Neural cell (in vitro differentiated cells): ENCODE measurements around the gene RAB11FIP3.

Experiments
- CTCF ChIP-seq: fragments of 450-650 bp; IDR thresholded peaks from 2 replicates; pipeline ENCODE4 v1.5.1; 2014; ENCODE audit warnings: antibody characterized with exemption, mild to moderate bottlenecking, moderate library complexity; ENCODE audit not compliant: poor library complexity, severe bottlenecking
- EP300 ChIP-seq: fragments of 450-650 bp; conservative IDR thresholded peaks from 2 replicates; pipeline ENCODE4 v1.6.1; 2014; ENCODE audit warnings: antibody characterized with exemption, mild to moderate bottlenecking, moderate library complexity; ENCODE audit not compliant: poor library complexity, severe bottlenecking
- EZH2 ChIP-seq: fragments of 200-600, 300-800 bp; shearing (Covaris generic), sonication (generic); IDR thresholded peaks from 2 replicates; pipeline ENCODE4 v1.6.1; 2014; ENCODE audit warnings: antibody characterized with exemption, low read length, borderline replicate concordance, mild to moderate bottlenecking; ENCODE audit not compliant: insufficient read depth, poor library complexity, severe bottlenecking
- MXI1 ChIP-seq: fragments of 450-650 bp; conservative IDR thresholded peaks from 2 replicates; pipeline ENCODE4 v1.6.1; 2014; ENCODE audit warnings: antibody characterized with exemption, mild to moderate bottlenecking; ENCODE audit not compliant: poor library complexity, severe bottlenecking
- POLR2AphosphoS5 ChIP-seq: IDR thresholded peaks from 2 replicates; pipeline ENCODE4 v1.6.1; 2012
- TAF1 ChIP-seq: IDR thresholded peaks from 2 replicates; pipeline ENCODE4 v1.6.1; 2012; ENCODE audit warnings: low read depth

- TF ChIP-seq CTCF, result no peak
- TF ChIP-seq EP300, result no peak
- no peak for TF ChIP-seq EZH2
- peak; percentile 28 for TF ChIP-seq POLR2AphosphoS5
- no peak for TF ChIP-seq MXI1
- no peak for TF ChIP-seq TAF1
These were observed 99.7 kb downstream of the RAB11FIP3 start for GRCh38 chr16:525123-525519.
